ENCODE measurements around the gene EBP. TPM values are rescaled to one million over a fixed set of nuclear protein-coding genes. Genes with fewer than 3 reads are reported as not detected.

Gene EBP
- total RNA-seq, 4 donors from 2014 or later = 19.9 to 88.7 (median 67.6) TPM

- H3K27me3 ChIP-seq = no peaks in the 10 kb centered on the region
- no peaks in the 10 kb centered on the region for H3K36me3 ChIP-seq
- H3K27ac ChIP-seq = no peak overlapping the region
- no peaks in the 10 kb centered on the region for H3K9me3 ChIP-seq
- H3K4me1 ChIP-seq = peaks cover 0 to 9% (median 2%) of the 10 kb centered on the region in 4 donors
- no peak for TF ChIP-seq POLR2AphosphoS5 (IDR thresholded peaks at IDR 0.05)
- TF ChIP-seq CTCF (IDR thresholded peaks at IDR 0.05) = no peak
- TF ChIP-seq EP300 (IDR thresholded peaks at IDR 0.05; ENCODE audit: low read depth) = no peak
- TF ChIP-seq POLR2A (IDR thresholded peaks at IDR 0.05) = no peak
- no peak overlapping the region for H3K4me3 ChIP-seq
- no peak for DNase-seq
- in situ Hi-C loops (cut with MboI; ENCODE audit: low pct_ligation_motif_present in 1 of 4, low pct_unique_long_range_greater_than_20kb in 1 of 4, low sequenced_read_pairs in 3 of 4) = no loop called here
- WGBS, 2 donors (ENCODE audit: low coverage in 1 of 2) = 95% methylated on average over 19 of the region's 20 CpGs; no CpG with 5 or more reads in 1 of the 2 donors
- intact Hi-C loops (cut with DNase I; ENCODE audit: low total_unique reads) = no loop called here
Measured at GRCh38 chrX:48512371-48512935, 9.2 kb upstream of the EBP start.

- TF ChIP-seq POLR2A (IDR thresholded peaks at IDR 0.05) (no peak), EP300 (IDR thresholded peaks at IDR 0.05; ENCODE audit: low read depth) (no peak), CTCF (IDR thresholded peaks at IDR 0.05) (no peak), POLR2AphosphoS5 (IDR thresholded peaks at IDR 0.05) (no peak)
- H3K4me3 ChIP-seq = no peak overlapping the region
- DNase-seq = no peak
- intact Hi-C loops (cut with DNase I; ENCODE audit: low total_unique reads) = no loop called here
- WGBS, 2 donors (ENCODE audit: low coverage in 1 of 2) = 57% methylated on average over 4 of the region's 4 CpGs; no CpG with 5 or more reads in 1 of the 2 donors
- H3K4me1 ChIP-seq = peaks cover 0 to 5% (median 0%) of the 10 kb centered on the region in 4 donors
- in situ Hi-C loops (cut with MboI; ENCODE audit: low pct_ligation_motif_present in 1 of 4, low pct_unique_long_range_greater_than_20kb in 1 of 4, low sequenced_read_pairs in 3 of 4) = no loop called here
- no peaks in the 10 kb centered on the region for H3K36me3 ChIP-seq
- H3K9me3 ChIP-seq = no peaks in the 10 kb centered on the region
- H3K27me3 ChIP-seq = no peaks in the 10 kb centered on the region
- no peak overlapping the region for H3K27ac ChIP-seq
Measured at GRCh38 chrX:48513670-48514069, 7.9 kb upstream of the EBP start.

- WGBS, 2 donors (ENCODE audit: low coverage in 1 of 2) = 84% methylated on average over 16 of the region's 16 CpGs; no CpG with 5 or more reads in 1 of the 2 donors
- Histone ChIP-seq H3K4me1 (peaks cover 0 to 5% (median 0%) of the 10 kb centered on the region in 4 donors), H3K36me3 (no peaks in the 10 kb centered on the region), H3K27me3 (no peaks in the 10 kb centered on the region), H3K9me3 (no peaks in the 10 kb centered on the region), H3K4me3 (no peak overlapping the region), H3K27ac (no peak overlapping the region)
- no peak for TF ChIP-seq POLR2A (IDR thresholded peaks at IDR 0.05)
- TF ChIP-seq EP300 (IDR thresholded peaks at IDR 0.05; ENCODE audit: low read depth) = no peak
- TF ChIP-seq CTCF (IDR thresholded peaks at IDR 0.05) = no peak
- TF ChIP-seq POLR2AphosphoS5 (IDR thresholded peaks at IDR 0.05) = no peak
- in situ Hi-C loops (cut with MboI; ENCODE audit: low pct_ligation_motif_present in 1 of 4, low pct_unique_long_range_greater_than_20kb in 1 of 4, low sequenced_read_pairs in 3 of 4) (no loop called here), intact Hi-C loops (cut with DNase I; ENCODE audit: low total_unique reads) (no loop called here)
- DNase-seq = no peak
Measured at GRCh38 chrX:48514126-48514806, 7.3 kb upstream of the EBP start.

GRCh38 chrX:48514868-48515460 lies 6.6 kb upstream of the EBP start:
- in situ Hi-C loops (cut with MboI; ENCODE audit: low pct_ligation_motif_present in 1 of 4, low pct_unique_long_range_greater_than_20kb in 1 of 4, low sequenced_read_pairs in 3 of 4) = no loop called here
- no peaks in the 10 kb centered on the region for H3K9me3 ChIP-seq
- no peaks in the 10 kb centered on the region for H3K4me1 ChIP-seq
- TF ChIP-seq POLR2AphosphoS5 (IDR thresholded peaks at IDR 0.05) (no peak), CTCF (IDR thresholded peaks at IDR 0.05) (no peak), POLR2A (IDR thresholded peaks at IDR 0.05) (no peak), EP300 (IDR thresholded peaks at IDR 0.05; ENCODE audit: low read depth) (no peak)
- intact Hi-C loops (cut with DNase I; ENCODE audit: low total_unique reads) = no loop called here
- H3K36me3 ChIP-seq = no peaks in the 10 kb centered on the region
- H3K4me3 ChIP-seq = no peak overlapping the region
- no peak for DNase-seq
- WGBS, 2 donors (ENCODE audit: low coverage in 1 of 2) = 87% methylated on average over 9 of the region's 9 CpGs; no CpG with 5 or more reads in 1 of the 2 donors
- no peak overlapping the region for H3K27ac ChIP-seq
- no peaks in the 10 kb centered on the region for H3K27me3 ChIP-seq
